ENCODE data around the gene CAT.

Gene CAT

DNA sequence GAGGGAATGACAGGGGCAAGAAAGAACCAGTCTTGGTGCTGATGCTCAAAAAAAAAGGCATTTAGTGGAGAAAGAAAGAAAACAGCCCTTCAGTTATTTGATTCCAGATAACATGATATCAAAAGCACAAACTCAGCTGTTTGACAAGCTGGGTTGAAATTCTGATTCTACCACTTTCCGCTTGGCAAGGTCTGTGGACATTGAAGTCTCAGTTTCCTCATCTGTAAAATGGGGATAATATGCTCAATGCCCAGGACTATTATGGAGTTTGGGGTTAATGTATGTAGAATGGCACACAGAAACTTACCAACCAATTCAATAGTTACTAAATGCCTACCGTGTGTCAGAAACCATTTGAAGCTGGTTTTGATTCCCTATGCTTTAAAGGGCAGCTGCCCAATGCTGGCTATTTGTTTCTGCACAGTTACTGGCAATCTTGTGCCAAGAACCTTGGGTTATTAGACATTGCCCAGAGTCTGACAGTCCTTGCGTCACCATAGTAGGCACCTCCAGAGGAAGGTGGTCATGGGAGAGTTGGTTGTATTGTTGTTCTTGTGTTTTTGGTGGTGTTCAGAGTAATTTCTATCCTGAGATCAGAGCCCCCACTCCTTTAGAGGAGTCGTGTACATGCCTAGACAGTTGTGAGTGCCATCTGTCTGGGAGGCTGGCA lies 55.3 kb downstream of the CAT start:
- no peak for DNase-seq (ENCODE audit: low read depth in 1 of 2, low spot score in 1 of 2)

DNA sequence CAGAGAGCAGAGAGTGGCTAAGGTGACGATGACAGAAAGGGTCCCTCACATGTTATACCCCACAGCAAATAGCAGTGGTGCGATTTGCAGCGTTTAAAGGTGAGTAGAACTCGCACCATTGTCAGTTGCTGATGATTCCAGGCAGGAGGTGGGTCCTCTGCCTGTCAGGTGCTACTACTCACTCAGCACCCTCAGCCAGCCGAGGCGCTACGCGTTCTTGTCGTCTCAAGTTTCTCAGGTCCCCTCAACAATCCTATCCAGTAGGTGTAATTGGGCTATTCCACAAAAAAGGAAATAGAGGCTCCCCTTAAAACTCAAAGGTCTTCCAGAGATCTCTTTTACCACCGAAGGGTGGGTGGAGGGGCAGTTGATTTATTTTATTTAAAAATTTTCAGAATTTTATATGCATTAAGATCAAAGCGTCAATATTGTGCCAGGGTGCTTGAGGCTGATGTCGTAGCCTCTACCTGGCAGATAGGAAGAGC lies 56.5 kb downstream of the CAT start:
- DNase-seq (ENCODE audit: low read depth in 1 of 2, low spot score in 1 of 2), result no peak

- no peak for DNase-seq (ENCODE audit: low read depth in 1 of 2, low spot score in 1 of 2)
Observed at GRCh38 chr11:34495724-34496377, 57.1 kb downstream of the CAT start.

DNA sequence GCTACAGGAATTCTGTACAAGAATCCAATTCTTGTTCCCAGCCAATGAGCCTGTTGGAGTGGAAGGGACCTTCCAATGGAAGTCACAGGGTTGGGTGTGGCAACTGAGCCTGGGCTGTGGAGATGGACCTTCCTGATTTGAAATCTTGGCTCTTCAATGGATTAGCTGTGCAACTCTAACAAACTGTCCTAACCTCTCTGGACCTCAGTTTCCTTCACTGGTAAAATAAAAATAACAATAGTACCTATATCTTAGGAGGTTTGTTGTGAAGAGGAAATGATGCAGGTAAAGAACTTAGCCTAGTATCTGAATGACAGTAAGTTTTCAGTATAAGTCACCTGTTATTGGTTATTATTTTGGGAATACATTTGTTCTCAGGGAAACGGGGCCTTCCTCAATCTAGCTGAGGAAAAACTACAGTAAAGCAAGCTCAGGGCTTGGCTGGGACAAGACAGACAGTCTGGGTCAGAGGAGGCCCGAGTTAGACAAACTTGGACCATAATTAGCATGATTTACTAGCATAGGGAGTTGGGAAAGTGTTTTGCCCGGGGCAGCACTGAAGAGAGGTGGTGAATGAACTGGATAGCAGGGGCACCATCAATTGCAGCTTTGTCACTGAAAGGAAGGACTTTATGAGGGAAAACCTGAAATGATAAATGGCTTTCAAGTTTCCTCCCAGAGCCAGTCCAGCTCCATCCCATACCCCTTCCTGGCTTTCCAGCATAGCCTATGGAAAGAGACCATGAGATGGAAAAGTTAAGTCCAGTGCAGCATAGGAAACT lies 61.2 kb downstream of the CAT start:
- no peak for DNase-seq (ENCODE audit: low read depth in 1 of 2, low spot score in 1 of 2)

GRCh38 chr11:34501500-34501899 lies 62.8 kb downstream of the CAT start:
- no peak for DNase-seq (ENCODE audit: low read depth in 1 of 2, low spot score in 1 of 2)

DNA sequence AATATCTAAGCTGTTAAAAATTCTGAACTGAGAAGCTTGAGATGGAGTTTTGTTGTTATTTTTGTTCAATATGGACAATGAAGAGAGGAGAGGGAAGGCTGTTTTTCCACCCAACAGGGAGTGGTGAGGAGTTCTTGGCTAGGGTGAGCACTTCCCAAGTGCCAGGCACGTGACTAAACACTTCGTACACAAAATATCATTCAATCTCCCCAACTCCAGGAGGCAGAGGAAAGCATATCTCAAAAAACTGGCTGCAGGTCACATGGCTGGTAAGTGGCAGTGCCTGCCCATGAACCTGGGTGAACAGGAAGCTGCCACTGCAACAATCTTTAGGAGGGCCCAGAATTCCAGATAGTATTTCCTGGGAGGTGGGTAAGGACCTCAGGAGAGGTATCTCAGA lies 63.2 kb downstream of the CAT start:
- DNase-seq (ENCODE audit: low read depth in 1 of 2, low spot score in 1 of 2), result no peak

DNA sequence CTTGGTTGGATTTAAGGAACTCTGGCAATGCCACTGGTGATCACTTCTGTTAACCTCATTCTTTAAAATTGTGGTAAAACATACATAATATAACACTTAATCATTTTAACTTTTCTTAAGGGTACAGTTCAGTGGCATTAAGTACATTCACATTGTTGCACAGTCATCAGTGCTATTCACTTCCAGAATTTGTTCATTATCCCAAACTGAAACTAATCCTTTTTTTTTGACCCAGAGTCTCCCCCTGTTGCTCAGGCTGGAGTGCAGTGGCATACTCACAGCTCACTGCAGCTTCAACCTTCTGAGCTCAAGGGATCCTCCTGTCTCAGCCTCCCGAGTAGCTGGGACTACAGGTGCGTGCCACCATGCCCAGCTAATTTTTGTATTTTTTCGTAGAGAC lies 64.2 kb downstream of the CAT start:
- no peak for DNase-seq (ENCODE audit: low read depth in 1 of 2, low spot score in 1 of 2)

- DNase-seq (ENCODE audit: low read depth in 1 of 2, low spot score in 1 of 2), result no peak
Observed at GRCh38 chr11:34505874-34506273, 67.1 kb downstream of the CAT start.

DNA sequence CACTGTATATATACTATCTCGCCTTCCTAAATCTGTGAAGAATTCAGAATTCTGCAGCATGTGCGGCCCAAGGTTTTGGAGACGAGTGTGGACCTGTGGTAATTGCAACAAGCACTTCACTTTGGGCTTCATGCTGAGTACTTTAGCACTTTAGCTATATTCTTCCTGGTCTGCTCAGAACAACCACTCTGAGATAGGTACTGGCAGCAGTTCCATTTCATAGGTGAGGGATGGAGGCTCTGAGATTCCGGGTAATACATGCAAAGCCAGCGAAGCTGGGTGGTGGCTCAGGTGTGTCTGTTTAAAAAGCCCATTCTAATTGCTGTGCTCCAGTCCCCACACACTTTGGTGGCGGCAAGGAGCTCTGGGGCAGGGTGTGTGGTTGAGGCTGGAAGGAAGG lies 68.4 kb downstream of the CAT start:
- DNase-seq (ENCODE audit: low read depth in 1 of 2, low spot score in 1 of 2), result no peak

- no peak for DNase-seq (ENCODE audit: low read depth in 1 of 2, low spot score in 1 of 2)
Observed at GRCh38 chr11:34507610-34508009, 68.9 kb downstream of the CAT start.

DNA sequence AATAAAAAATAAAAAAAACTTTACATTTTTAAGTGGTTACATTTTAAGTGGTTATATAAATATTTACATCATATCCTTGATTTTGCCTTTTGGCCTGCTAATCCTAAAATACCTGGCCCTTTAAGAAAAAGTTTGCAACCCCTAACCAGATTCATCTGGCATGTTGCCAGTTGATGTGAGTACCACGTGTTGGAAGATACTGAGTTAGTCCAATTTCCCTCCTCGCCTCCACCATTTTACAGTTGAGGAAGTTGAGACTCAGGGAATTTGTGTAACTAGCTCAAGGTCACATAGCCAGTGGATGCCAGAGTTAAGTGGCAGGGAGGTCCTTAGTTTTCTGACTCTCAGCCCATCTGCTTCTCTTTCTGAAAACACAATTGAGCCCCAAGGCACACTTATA lies 69.8 kb downstream of the CAT start:
- no peak for DNase-seq (ENCODE audit: low read depth in 1 of 2, low spot score in 1 of 2)

DNA sequence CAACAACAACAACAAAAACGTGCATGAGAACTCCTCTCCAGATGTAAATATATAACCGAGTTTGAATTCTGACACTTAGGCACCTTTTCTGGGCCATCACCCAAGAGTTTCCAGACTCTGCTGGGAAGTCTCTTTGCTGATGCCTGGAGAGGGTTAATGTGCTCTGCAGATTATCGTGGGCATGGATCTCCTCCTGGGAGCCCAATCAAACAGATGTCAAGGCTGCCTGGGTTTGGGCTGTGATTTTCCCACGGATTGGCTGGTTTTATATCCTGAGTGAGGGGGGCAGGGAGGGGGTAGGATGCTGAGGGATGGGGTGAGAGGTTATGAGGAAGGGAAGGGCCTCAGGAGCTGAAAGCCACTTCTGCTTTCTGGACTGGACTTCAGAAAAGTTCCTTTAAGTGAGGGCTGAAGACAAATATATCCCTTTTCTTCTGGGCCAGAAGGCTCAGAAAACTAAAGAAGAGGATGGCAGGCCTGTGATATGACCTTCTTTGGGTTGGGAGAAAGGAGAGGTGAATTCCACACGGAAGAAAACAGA lies 70.7 kb downstream of the CAT start:
- DNase-seq (ENCODE audit: low read depth in 1 of 2, low spot score in 1 of 2), result no peak

- DNase-seq (ENCODE audit: low read depth in 1 of 2, low spot score in 1 of 2), result no peak
Observed at GRCh38 chr11:34510218-34510617, 71.5 kb downstream of the CAT start.

DNA sequence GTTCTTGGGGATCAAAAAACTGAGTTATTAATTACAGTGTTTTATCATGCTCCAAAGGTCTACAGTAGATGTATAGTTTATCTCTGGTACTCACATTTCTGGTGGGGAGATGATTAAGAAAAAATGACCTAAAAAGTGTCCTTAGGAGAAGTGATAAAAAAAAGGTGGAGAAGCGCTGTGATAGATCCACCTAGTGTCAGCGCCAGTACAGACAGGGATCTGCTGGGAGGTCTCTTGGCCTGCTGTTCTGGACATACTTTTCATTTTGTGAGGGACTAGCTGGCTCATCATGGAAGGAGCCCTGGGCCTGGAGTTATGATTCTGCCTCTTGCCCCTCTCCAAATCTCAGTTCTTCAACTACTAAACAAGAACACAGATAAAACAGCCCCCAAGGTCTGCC lies 71.9 kb downstream of the CAT start:
- no peak for DNase-seq (ENCODE audit: low read depth in 1 of 2, low spot score in 1 of 2)

GRCh38 chr11:34512840-34513681 lies 74.3 kb downstream of the CAT start:
- DNase-seq (ENCODE audit: low read depth in 1 of 2, low spot score in 1 of 2), result peak; percentile 26 to 27

GRCh38 chr11:34513682-34514449 lies 75.1 kb downstream of the CAT start, which contains the start of gene ELF5:
Gene ELF5 (minus strand): TSS chr11:34513794. CDS start chr11:34505749, 8,045 bp downstream.
- DNase-seq (ENCODE audit: low read depth in 1 of 2, low spot score in 1 of 2), result no peak

DNA sequence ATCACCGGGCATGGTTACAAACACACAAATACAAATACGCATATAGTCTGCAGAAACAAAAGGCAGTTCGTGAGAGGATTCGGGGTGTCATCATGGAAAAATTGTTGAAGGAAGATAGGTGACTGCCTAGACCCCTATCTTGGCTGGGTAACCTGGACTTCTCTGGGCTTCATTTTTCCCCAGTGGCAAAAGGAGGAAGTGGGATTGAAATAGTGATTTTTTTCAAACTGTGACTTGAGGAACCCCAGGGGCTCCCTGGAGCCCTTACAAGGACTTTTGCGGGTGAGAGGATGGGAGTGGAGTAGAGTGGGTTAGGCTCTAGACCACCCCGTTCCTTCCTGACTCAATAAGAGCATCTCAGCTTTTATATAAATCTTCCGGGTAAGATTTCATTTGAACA lies 75.9 kb downstream of the CAT start:
- no peak for DNase-seq (ENCODE audit: low read depth in 1 of 2, low spot score in 1 of 2)

- DNase-seq (ENCODE audit: low read depth in 1 of 2, low spot score in 1 of 2), result no peak
Observed at GRCh38 chr11:34516247-34517040, 77.7 kb downstream of the CAT start.

GRCh38 chr11:34519595-34520235 lies 81.0 kb downstream of the CAT start:
- no peak for DNase-seq (ENCODE audit: low read depth in 1 of 2, low spot score in 1 of 2)

Data from activated CD4-positive, alpha-beta T cell treated with anti-CD3 and anti-CD28 coated beads, Interleukin-2, amount 50 U/mL, for 24 hours (primary cell).